Measurements from ENCODE around the gene MAST2.

Gene MAST2

DNA sequence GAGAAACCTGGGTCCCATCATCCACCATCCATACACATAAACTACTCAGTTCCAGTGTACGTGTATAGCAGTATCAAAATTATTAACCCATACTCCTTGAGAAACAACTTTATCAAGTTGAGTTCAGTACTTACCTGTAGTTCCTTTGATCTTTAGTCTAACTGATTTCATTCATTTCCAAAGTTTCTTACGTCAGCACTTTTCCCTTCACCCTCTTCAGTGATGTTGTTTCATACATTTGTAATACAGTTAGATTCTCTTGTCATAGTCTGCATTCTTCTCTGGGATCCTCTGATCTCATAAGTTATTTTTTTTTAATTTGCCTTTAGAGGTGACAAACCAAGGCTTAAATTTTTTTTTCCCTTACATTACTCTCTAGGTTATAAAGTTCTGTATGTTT is 185.8 kb downstream of the MAST2 start:
- Histone ChIP-seq H3K27me3 (ENCODE audit: insufficient read depth, low read depth, severe bottlenecking) (no peaks in the 10 kb centered on the region), H3K27ac (no peak overlapping the region), H3K9me3 (ENCODE audit: severe bottlenecking) (no peaks in the 10 kb centered on the region), H3K36me3 (no peaks in the 10 kb centered on the region; the same call in 1 of the 2 replicates), H3K4me3 (ENCODE audit: low read depth, low read length) (no peak overlapping the region)
- no peak for TF ChIP-seq CTCF (IDR thresholded peaks at IDR 0.05; ENCODE audit: low read depth, low read length)
- DNase-seq, result no peak

DNA sequence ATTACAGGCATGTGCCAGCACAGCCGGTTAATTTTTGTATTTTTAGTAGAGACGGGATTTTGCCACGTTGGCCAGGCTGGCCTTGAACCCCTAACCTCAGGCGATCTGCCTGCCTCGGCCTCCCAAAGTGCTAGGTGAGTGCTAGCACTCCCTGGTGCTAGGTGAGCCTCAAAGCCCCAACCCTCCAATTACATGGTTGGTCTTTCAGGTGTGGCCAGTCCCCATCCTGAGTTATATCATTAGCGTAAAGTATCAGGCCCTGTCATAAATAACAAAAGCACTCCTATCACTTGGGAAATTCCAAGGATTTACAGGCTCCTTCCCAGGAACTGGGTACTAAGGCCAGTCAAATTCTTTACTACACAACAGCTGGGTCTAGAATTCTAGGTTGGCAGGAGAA is 191.0 kb downstream of the MAST2 start:
- Histone ChIP-seq H3K27me3 (ENCODE audit: insufficient read depth, low read depth, severe bottlenecking) (no peaks in the 10 kb centered on the region), H3K4me3 (ENCODE audit: low read depth, low read length) (no peak overlapping the region), H3K36me3 (peaks cover 4% of the 10 kb centered on the region), H3K27ac (no peak overlapping the region), H3K9me3 (ENCODE audit: severe bottlenecking) (no peaks in the 10 kb centered on the region)
- TF ChIP-seq CTCF (IDR thresholded peaks at IDR 0.05; ENCODE audit: low read depth, low read length), result no peak
- DNase-seq, result no peak

- Histone ChIP-seq H3K36me3 (peaks cover 10% of the 10 kb centered on the region), H3K9me3 (ENCODE audit: severe bottlenecking) (no peaks in the 10 kb centered on the region), H3K27ac (no peak overlapping the region), H3K4me3 (ENCODE audit: low read depth, low read length) (no peak overlapping the region), H3K27me3 (ENCODE audit: insufficient read depth, low read depth, severe bottlenecking) (no peaks in the 10 kb centered on the region)
- DNase-seq, result no peak
- no peak for TF ChIP-seq CTCF (IDR thresholded peaks at IDR 0.05; ENCODE audit: low read depth, low read length)
These were observed 191.9 kb downstream of the MAST2 start for GRCh38 chr1:45995298-45995697.

GRCh38 chr1:45998020-45998617 is 194.7 kb downstream of the MAST2 start:
- H3K36me3 ChIP-seq, result peaks cover 16% of the 10 kb centered on the region
- no peak overlapping the region for H3K4me3 ChIP-seq (ENCODE audit: low read depth, low read length)
- TF ChIP-seq CTCF (IDR thresholded peaks at IDR 0.05; ENCODE audit: low read depth, low read length), result no peak

DNA sequence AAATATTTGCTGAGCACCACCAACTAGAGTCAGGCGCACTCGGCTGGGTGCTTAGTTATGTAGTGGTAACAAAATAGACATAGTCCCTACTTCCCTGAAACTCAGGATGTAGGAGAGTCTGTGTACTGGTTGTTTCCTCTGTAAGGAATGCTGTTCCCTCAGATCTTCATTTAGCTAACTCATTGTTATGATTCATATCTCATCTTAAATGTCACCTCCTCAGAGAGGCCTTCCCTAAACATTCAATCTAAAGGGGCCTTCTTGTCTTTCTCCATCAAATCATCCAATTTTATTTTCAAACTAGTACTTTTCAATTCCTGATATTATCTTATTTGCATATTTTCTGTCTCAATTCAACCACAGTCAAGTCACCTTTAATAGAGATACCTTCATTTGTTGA is 196.1 kb downstream of the MAST2 start:
- H3K4me3 ChIP-seq (ENCODE audit: low read depth, low read length), result no peak overlapping the region
- no peak overlapping the region for H3K27ac ChIP-seq
- H3K36me3 ChIP-seq, result peaks cover 16% of the 10 kb centered on the region
- no peak for DNase-seq
- H3K27me3 ChIP-seq (ENCODE audit: insufficient read depth, low read depth, severe bottlenecking), result no peaks in the 10 kb centered on the region
- TF ChIP-seq CTCF (IDR thresholded peaks at IDR 0.05; ENCODE audit: low read depth, low read length), result no peak
- no peaks in the 10 kb centered on the region for H3K9me3 ChIP-seq (ENCODE audit: severe bottlenecking)

More at GRCh38 chr1:45998020-45998617, 194.7 kb downstream of the MAST2 start:
- H3K9me3 ChIP-seq (ENCODE audit: severe bottlenecking), result no peaks in the 10 kb centered on the region
- H3K27me3 ChIP-seq (ENCODE audit: insufficient read depth, low read depth, severe bottlenecking), result no peaks in the 10 kb centered on the region
- H3K27ac ChIP-seq, result no peak overlapping the region
- DNase-seq, result no peak

Measured in WERI-Rb-1 (cell line).